NCI-H187 treated with DMSO at 0.1 percent for 48 hours (cell line): ENCODE data around the gene KIF5A.

Experiments
- DNase-seq: peaks from one replicate; lab custom pipeline; 2025; lab: John Stamatoyannopoulos, UW

The KIF5A gene

GRCh38 chr12:57520053-57520818 is 29.6 kb upstream of the KIF5A start, which contains the start of gene DDIT3:
TSS of gene DDIT3 (minus strand) at chr12:57520514. CDS start at chr12:57517406, 3,108 bp downstream.
- peak; percentile 92 for DNase-seq

- DNase-seq: no peak
Observed at GRCh38 chr12:57521525-57522010, 28.3 kb upstream of the KIF5A start.

GRCh38 chr12:57522011-57522886 is 27.6 kb upstream of the KIF5A start, which contains the start of gene MBD6:
TSS of gene MBD6 (plus strand) at chr12:57522824. CDS start at chr12:57524304, 1,480 bp downstream.
- DNase-seq: no peak

- no peak for DNase-seq
Observed at GRCh38 chr12:57522887-57523705, 26.7 kb upstream of the KIF5A start.

GRCh38 chr12:57523706-57524614 is 25.9 kb upstream of the KIF5A start:
- DNase-seq: no peak

GRCh38 chr12:57524814-57525614 is 24.8 kb upstream of the KIF5A start:
- no peak for DNase-seq

GRCh38 chr12:57525615-57526383 is 24.0 kb upstream of the KIF5A start:
- no peak for DNase-seq

GRCh38 chr12:57526477-57527126 is 23.2 kb upstream of the KIF5A start:
- no peak for DNase-seq

- DNase-seq: no peak
Observed at GRCh38 chr12:57527184-57527583, 22.7 kb upstream of the KIF5A start.

- no peak for DNase-seq
Observed at GRCh38 chr12:57528176-57528575, 21.7 kb upstream of the KIF5A start.

- DNase-seq: no peak
Observed at GRCh38 chr12:57528831-57529555, 20.9 kb upstream of the KIF5A start.

- no peak for DNase-seq
Observed at GRCh38 chr12:57529831-57530230, 20.0 kb upstream of the KIF5A start.

- DNase-seq: no peak
Observed at GRCh38 chr12:57530396-57531142, 19.3 kb upstream of the KIF5A start.

- DNase-seq: no peak
Observed at GRCh38 chr12:57531836-57532235, 18.0 kb upstream of the KIF5A start.

- DNase-seq: no peak
Observed at GRCh38 chr12:57533108-57533507, 16.7 kb upstream of the KIF5A start.

GRCh38 chr12:57534250-57534649 is 15.6 kb upstream of the KIF5A start:
- DNase-seq: no peak

- no peak for DNase-seq
Observed at GRCh38 chr12:57534991-57535543, 14.8 kb upstream of the KIF5A start.
